Glutamatergic neuron (in vitro differentiated cells): ENCODE measurements around the gene PATE2. TPM values are rescaled to one million over a fixed set of nuclear protein-coding genes. Genes with fewer than 3 reads are reported as not detected.

Experiments
- DNase-seq: peaks from one replicate; pipeline ENCODE4 v3.0.0; 2022
- H3K27ac Mint-ChIP-seq: one replicate; pipeline ENCODE4 v1.8.0; 2020; ENCODE audit warnings: mild to moderate bottlenecking, mixed read lengths, inconsistent platforms; ENCODE audit not compliant: unreplicated experiment
- H3K27me3 Mint-ChIP-seq: one replicate; pipeline ENCODE4 v1.8.0; 2020; ENCODE audit warnings: mild to moderate bottlenecking, moderate library complexity, mixed read lengths, inconsistent platforms; ENCODE audit not compliant: unreplicated experiment
- H3K36me3 Mint-ChIP-seq: one replicate; pipeline ENCODE4 v1.8.0; 2020; ENCODE audit warnings: mild to moderate bottlenecking, mixed read lengths, inconsistent platforms; ENCODE audit not compliant: unreplicated experiment
- H3K4me1 Mint-ChIP-seq: one replicate; pipeline ENCODE4 v1.8.0; 2020; ENCODE audit warnings: mild to moderate bottlenecking, low read depth, mixed read lengths, inconsistent platforms; ENCODE audit not compliant: unreplicated experiment
- H3K4me3 Mint-ChIP-seq: one replicate; pipeline ENCODE4 v1.8.0; 2020; ENCODE audit warnings: mild to moderate bottlenecking, mixed read lengths, inconsistent platforms; ENCODE audit not compliant: unreplicated experiment
- H3K9me3 Mint-ChIP-seq: one replicate; pipeline ENCODE4 v1.8.0; 2020; ENCODE audit warnings: mild to moderate bottlenecking, moderate library complexity, mixed read lengths, inconsistent platforms; ENCODE audit not compliant: unreplicated experiment
- long read RNA-seq: library from polyadenylated mRNA; unstranded; transcript quantifications from one replicate; pipeline ENCODE4 v2.0.0, GENCODE V29; 2020; ENCODE audit not compliant: unreplicated experiment
- total RNA-seq: library from RNA; stranded (reverse); fragmentation: NEBNext Ultra II Directional; extraction: Animal tissue kit (Norgen Biotek cat#: 25700); gene quantifications from one replicate; pipeline ENCODE4 v1.2.1, GENCODE V29; 2021; ENCODE audit not compliant: unreplicated experiment
- TF ChIP-seq, protein P1 (sequence below): fragments of 200-600 bp; sonication (generic); IDR thresholded peaks from one replicate; pipeline ENCODE4 v1.5.0; 2021; ENCODE audit not compliant: partially characterized antibody, unreplicated experiment

The PATE2 gene
- total RNA-seq = not detected
- long read RNA-seq = 0 reads

GRCh38 chr11:125778728-125779127, at the start of gene PATE2:
Gene PATE2 (minus strand): TSS chr11:125778828. CDS start chr11:125778773, 55 bp downstream.
- DNase-seq = no peak
- Mint-ChIP-seq H3K4me3 (no peak within 1 kb of the TSS), H3K4me1 (no peaks in the 10 kb centered on the region), H3K27me3 (peaks cover 4% of the 10 kb centered on the region), H3K36me3 (no peaks in the 10 kb centered on the region), H3K27ac (no peak within 1 kb of the TSS), H3K9me3 (peaks cover 5% of the 10 kb centered on the region)
- TF ChIP-seq, protein P1, sequence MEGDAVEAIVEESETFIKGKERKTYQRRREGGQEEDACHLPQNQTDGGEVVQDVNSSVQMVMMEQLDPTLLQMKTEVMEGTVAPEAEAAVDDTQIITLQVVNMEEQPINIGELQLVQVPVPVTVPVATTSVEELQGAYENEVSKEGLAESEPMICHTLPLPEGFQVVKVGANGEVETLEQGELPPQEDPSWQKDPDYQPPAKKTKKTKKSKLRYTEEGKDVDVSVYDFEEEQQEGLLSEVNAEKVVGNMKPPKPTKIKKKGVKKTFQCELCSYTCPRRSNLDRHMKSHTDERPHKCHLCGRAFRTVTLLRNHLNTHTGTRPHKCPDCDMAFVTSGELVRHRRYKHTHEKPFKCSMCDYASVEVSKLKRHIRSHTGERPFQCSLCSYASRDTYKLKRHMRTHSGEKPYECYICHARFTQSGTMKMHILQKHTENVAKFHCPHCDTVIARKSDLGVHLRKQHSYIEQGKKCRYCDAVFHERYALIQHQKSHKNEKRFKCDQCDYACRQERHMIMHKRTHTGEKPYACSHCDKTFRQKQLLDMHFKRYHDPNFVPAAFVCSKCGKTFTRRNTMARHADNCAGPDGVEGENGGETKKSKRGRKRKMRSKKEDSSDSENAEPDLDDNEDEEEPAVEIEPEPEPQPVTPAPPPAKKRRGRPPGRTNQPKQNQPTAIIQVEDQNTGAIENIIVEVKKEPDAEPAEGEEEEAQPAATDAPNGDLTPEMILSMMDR = no peak

- DNase-seq = no peak
- no peak overlapping the region for H3K27ac Mint-ChIP-seq
- no peak overlapping the region for H3K4me3 Mint-ChIP-seq
- no peaks in the 10 kb centered on the region for H3K4me1 Mint-ChIP-seq
- H3K9me3 Mint-ChIP-seq = no peaks in the 10 kb centered on the region
- TF ChIP-seq, protein P1 = no peak
- H3K27me3 Mint-ChIP-seq = no peaks in the 10 kb centered on the region
- peaks cover 6% of the 10 kb centered on the region for H3K36me3 Mint-ChIP-seq
These were observed 29.3 kb upstream of the PATE2 start for GRCh38 chr11:125807909-125808308.

- TF ChIP-seq, protein P1 = no peak
- peaks cover 22% of the 10 kb centered on the region for H3K36me3 Mint-ChIP-seq
- peaks cover 9% of the 10 kb centered on the region for H3K9me3 Mint-ChIP-seq
- no peak overlapping the region for H3K4me3 Mint-ChIP-seq
- H3K27ac Mint-ChIP-seq = no peak overlapping the region
- H3K4me1 Mint-ChIP-seq = no peaks in the 10 kb centered on the region
- no peaks in the 10 kb centered on the region for H3K27me3 Mint-ChIP-seq
- no peak for DNase-seq
These were observed 23.8 kb upstream of the PATE2 start for GRCh38 chr11:125802387-125802786.

DNA sequence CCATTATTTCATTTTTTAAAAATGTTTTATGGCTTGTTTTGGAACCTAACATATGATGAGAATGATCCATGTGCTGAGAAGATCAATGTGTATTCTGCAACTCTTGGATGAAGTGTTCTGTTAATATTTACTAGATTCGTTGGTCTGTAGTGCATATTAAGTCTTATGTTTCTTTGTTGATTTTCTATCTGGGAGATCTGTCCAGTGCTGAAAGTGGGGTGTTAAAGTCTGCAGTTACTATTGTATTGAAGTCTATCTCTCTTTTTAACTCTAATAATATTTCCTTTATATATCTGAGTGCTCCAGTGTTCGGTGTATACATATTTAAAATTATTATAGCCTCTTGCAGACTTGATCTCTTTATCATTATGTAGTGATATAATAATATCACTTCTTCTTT, 21.2 kb upstream of the PATE2 start:
- no peaks in the 10 kb centered on the region for H3K27me3 Mint-ChIP-seq
- H3K27ac Mint-ChIP-seq = no peak overlapping the region
- H3K9me3 Mint-ChIP-seq = peaks cover 11% of the 10 kb centered on the region
- no peak overlapping the region for H3K4me3 Mint-ChIP-seq
- TF ChIP-seq, protein P1 = no peak
- DNase-seq = no peak
- no peaks in the 10 kb centered on the region for H3K4me1 Mint-ChIP-seq
- peaks cover 26% of the 10 kb centered on the region for H3K36me3 Mint-ChIP-seq

GRCh38 chr11:125797641-125798040, 19.0 kb upstream of the PATE2 start:
- H3K27ac Mint-ChIP-seq = no peak overlapping the region
- H3K36me3 Mint-ChIP-seq = peaks cover 18% of the 10 kb centered on the region
- peaks cover 9% of the 10 kb centered on the region for H3K9me3 Mint-ChIP-seq

More at GRCh38 chr11:125797641-125798040, 19.0 kb upstream of the PATE2 start:
- Mint-ChIP-seq H3K27me3 (no peaks in the 10 kb centered on the region), H3K4me3 (no peak overlapping the region), H3K4me1 (no peaks in the 10 kb centered on the region)
- TF ChIP-seq, protein P1 = no peak
- no peak for DNase-seq
